Thyroid gland (tissue), 4 donors: ENCODE data around the gene DNAJC1.
"Not testable (repeated sequence)": the region's sequence is repeated elsewhere in the genome, so short reads cannot be mapped to it uniquely, and the experiment has no call there.

ENCODE experiments used
- POLR2A ChIP-seq, 2 donors: fragments of 450-650 bp; IDR thresholded peaks; one replicate each; pipeline ENCODE4 v1.6.1; 2017; ENCODE audit warnings: antibody characterized with exemption in 2 of 2, mild to moderate bottlenecking in 2 of 2, moderate library complexity in 1 of 2
- TF ChIP-seq, protein P1 (sequence below), 6 experiments: fragments of 200-600 bp in 3 of 6; fragments of 450-650 bp in 3 of 6; sonication (generic) in 3 of 6; IDR thresholded peaks; one replicate each; pipeline ENCODE4 v1.5.1; 2016 to 2019; ENCODE audit warnings: antibody characterized with exemption in 6 of 6, mild to moderate bottlenecking in 2 of 6, inconsistent platforms in 1 of 6, moderate library complexity in 1 of 6

DNA sequence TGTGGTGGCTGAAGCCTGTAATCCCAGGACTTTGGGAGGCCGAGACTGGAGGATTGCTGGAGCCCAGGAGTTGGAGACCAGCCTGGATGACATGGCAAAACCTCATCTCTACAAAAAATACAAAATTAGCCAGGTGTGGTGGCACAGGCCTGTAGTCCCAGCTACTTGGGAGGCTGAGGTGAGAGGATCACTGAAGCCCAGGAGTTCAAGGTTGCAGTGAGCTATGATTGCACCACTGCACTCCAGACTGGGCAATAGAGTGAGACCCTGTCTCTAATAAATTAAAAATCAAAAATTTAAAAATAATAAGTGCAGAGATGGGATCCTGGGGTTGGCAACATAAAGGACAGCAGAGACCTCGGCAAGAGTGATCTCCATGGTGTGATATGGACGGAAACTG is 17.6 kb upstream of the DNAJC1 start:
- TF ChIP-seq, protein P1, sequence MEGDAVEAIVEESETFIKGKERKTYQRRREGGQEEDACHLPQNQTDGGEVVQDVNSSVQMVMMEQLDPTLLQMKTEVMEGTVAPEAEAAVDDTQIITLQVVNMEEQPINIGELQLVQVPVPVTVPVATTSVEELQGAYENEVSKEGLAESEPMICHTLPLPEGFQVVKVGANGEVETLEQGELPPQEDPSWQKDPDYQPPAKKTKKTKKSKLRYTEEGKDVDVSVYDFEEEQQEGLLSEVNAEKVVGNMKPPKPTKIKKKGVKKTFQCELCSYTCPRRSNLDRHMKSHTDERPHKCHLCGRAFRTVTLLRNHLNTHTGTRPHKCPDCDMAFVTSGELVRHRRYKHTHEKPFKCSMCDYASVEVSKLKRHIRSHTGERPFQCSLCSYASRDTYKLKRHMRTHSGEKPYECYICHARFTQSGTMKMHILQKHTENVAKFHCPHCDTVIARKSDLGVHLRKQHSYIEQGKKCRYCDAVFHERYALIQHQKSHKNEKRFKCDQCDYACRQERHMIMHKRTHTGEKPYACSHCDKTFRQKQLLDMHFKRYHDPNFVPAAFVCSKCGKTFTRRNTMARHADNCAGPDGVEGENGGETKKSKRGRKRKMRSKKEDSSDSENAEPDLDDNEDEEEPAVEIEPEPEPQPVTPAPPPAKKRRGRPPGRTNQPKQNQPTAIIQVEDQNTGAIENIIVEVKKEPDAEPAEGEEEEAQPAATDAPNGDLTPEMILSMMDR (IDR thresholded peaks at IDR 0.05): not testable (repeated sequence)
- TF ChIP-seq POLR2A (IDR thresholded peaks at IDR 0.05): not testable (repeated sequence)
